ENCODE measurements around the gene NUDT19.

DNA sequence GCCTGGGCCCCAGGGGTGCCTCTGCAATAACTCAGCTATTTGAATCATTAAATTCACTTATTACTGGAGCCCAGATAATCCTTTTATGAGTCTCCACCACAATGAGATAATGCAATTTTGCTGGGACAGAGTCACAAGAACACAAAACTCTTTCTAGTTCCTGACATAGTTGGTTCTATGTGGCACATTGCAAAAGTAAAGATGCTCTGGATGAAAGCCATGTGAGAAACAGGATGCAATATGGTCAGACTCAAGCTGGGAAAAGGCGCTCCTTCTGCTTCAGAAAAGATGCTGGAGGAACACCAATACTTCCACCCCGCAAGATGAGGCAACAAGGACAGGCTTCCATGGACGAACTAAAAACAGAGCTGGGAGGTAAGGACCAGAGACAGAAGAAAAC is 22.3 kb upstream of the NUDT19 start:
- TF ChIP-seq POLR2A (IDR thresholded peaks at IDR 0.05; ENCODE audit: borderline replicate concordance, extremely low read depth, insufficient read depth, insufficient read length) = no peak
- TF ChIP-seq, protein P1, sequence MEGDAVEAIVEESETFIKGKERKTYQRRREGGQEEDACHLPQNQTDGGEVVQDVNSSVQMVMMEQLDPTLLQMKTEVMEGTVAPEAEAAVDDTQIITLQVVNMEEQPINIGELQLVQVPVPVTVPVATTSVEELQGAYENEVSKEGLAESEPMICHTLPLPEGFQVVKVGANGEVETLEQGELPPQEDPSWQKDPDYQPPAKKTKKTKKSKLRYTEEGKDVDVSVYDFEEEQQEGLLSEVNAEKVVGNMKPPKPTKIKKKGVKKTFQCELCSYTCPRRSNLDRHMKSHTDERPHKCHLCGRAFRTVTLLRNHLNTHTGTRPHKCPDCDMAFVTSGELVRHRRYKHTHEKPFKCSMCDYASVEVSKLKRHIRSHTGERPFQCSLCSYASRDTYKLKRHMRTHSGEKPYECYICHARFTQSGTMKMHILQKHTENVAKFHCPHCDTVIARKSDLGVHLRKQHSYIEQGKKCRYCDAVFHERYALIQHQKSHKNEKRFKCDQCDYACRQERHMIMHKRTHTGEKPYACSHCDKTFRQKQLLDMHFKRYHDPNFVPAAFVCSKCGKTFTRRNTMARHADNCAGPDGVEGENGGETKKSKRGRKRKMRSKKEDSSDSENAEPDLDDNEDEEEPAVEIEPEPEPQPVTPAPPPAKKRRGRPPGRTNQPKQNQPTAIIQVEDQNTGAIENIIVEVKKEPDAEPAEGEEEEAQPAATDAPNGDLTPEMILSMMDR (IDR thresholded peaks at IDR 0.05 in 2 of 3, conservative IDR thresholded peaks at IDR 0.05 in 1 of 3; ENCODE audit: borderline replicate concordance in 1 of 3, insufficient read depth in 1 of 3, low read depth in 2 of 3, low read length in 2 of 3) = no peak
- no peak for TF ChIP-seq ZNF274 (IDR thresholded peaks at IDR 0.05; ENCODE audit: low read depth, low read length)
- TF ChIP-seq JUND (IDR thresholded peaks at IDR 0.05) = no peak
- TF ChIP-seq RAD21 (IDR thresholded peaks at IDR 0.05; ENCODE audit: low read depth) = no peak
- no peak for TF ChIP-seq POLR2AphosphoS5 (IDR thresholded peaks at IDR 0.05; ENCODE audit: low read depth, low read length)
- TF ChIP-seq EZH2 (IDR thresholded peaks at IDR 0.05) = no peak
- TF ChIP-seq YY1 (IDR thresholded peaks at IDR 0.05; ENCODE audit: extremely low read depth, insufficient replicate concordance, low read depth, low read length) = no peak
- no peak for TF ChIP-seq TCF7L2 (IDR thresholded peaks at IDR 0.05; ENCODE audit: borderline replicate concordance, extremely low read depth, insufficient read depth, insufficient read length)
- TF ChIP-seq, protein P2, sequence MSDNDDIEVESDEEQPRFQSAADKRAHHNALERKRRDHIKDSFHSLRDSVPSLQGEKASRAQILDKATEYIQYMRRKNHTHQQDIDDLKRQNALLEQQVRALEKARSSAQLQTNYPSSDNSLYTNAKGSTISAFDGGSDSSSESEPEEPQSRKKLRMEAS (IDR thresholded peaks at IDR 0.05) = no peak
